Pancreas (tissue), 10 donors: Measurements from ENCODE around the gene ACYP2. TPM values are rescaled to one million over a fixed set of nuclear protein-coding genes. Genes with fewer than 3 reads are reported as not detected.

Source experiments
- ATAC-seq, 4 donors: fragments of 200-7000 bp; cut with Tn5 transposase; one replicate each; pipeline versions ENCODE4 v1.8.0 to v1.9.1; 2020; ENCODE audit warnings: mild to moderate bottlenecking in 4 of 4, moderate library complexity in 4 of 4
- DNase-seq, 6 donors: peaks; one replicate each; pipeline ENCODE4 v3.0.0-alpha.2; 2020
- FAIRE-seq: peaks from 2 replicates; lab custom pipeline; 2012; peaks lifted over from hg19 to GRCh38; lab: Jason Lieb, UNC
- H3K27ac ChIP-seq, 4 donors: fragments of 200-600 bp; sonication (generic); 1 replicate in 3 of 4; 2 replicates in 1 of 4; pipeline versions ENCODE4 v1.5.0 to v1.8.0; 2020
- H3K27me3 ChIP-seq, 4 donors: fragments of 200-600 bp; one replicate each; pipeline ENCODE4 v1.8.0; 2021
- H3K36me3 ChIP-seq, 3 donors: fragments of 200-600 bp; sonication (generic) in 1 of 3; one replicate each; pipeline versions ENCODE4 v1.5.0 to v1.8.0; 2020 to 2021
- H3K4me1 ChIP-seq, 3 donors: fragments of 200-600 bp; one replicate each; pipeline ENCODE4 v1.8.0; 2021
- H3K4me3 ChIP-seq, 4 donors: fragments of 200-600 bp; sonication (generic) in 2 of 4; one replicate each; pipeline versions ENCODE4 v1.5.0 to v1.8.0; 2020 to 2021
- H3K9me3 ChIP-seq, 4 donors: fragments of 200-600 bp; one replicate each; pipeline ENCODE4 v1.8.0; 2021
- WGBS, 2 donors: extraction: QIAGEN DNeasy Blood & Tissue Kit; methylation state at CpG; one replicate each; pipeline ENCODE4 v1.1.7; 2013; 5-methylcytosine and 5-hydroxymethylcytosine counted together
- intact Hi-C, 3 donors: fragments of 100-400 bp; cut with DNase I; formaldehyde crosslinking; loops; one replicate each; pipeline versions ENCODE4 v1.11.1 to v1.14.2; 2022
- polyA plus RNA-seq, 2 donors: library from polyadenylated mRNA; stranded (reverse); fragments of 200-250 nt; gene quantifications; one replicate each; pipeline ENCODE4 v1.2.3, GENCODE V29; 2013
- total RNA-seq, 6 donors: library from RNA; stranded (reverse); fragmentation: NEBNext Ultra II Directional in 4 of 6; extraction: Animal tissue kit (Norgen Biotek cat#: 25700) in 4 of 6; gene quantifications; one replicate each; pipeline versions ENCODE4 v1.2.1 to v1.2.4, GENCODE V29; 2021 to 2023
- TF ChIP-seq, protein P1 (sequence below), 4 donors: fragments of 200-600 bp; sonication (generic) in 3 of 4; IDR thresholded peaks; one replicate each; pipeline versions ENCODE4 v1.5.0 to v1.8.0; 2021; ENCODE audit warnings: antibody characterized with exemption in 4 of 4
- donor health status: healthy with polysubstance abuse.
- donor health status: DM: no; HTN: no; CAD: no; lungs with moderate emphysema.
- donor health status: DM: no; HTN: no; CAD: no.
- donor health status: control.
- donor health status: control.
- donor health status: Bipolar disorder and iron deficiency.
- donor health status: DM: yes; HTN: yes; CAD: no.
- donor health status: DM: no; HTN: no; CAD: no.
- donor health status: DM: no; HTN: no; CAD: no.
- donor health status: DM: yes; HTN: yes; CAD: no.

The ACYP2 gene
- total and polyA plus RNA-seq, 8 donors = 8.0 to 18.0 (median 10.4) TPM

DNA sequence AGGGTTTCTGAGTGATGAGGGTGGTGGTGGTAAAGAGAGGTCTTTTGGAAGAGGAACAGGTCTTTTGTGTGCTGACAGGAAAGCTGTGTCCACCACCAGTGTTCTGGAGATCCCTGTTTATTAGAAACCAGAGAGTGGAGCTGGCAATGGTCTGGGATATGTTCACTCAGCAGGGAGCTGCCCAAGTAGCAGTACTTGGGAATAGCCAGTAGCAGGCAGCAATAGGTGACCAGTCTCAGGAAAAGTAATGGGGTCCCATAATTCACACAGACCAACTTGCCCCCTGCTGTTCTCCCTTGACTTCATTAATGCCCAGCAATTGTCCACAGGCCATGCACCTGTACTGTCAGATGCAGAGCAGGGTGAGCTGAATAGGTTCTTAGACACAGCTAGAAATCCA, 138.8 kb downstream of the ACYP2 start:
- intact Hi-C loops = no loop called here
- TF ChIP-seq, protein P1, sequence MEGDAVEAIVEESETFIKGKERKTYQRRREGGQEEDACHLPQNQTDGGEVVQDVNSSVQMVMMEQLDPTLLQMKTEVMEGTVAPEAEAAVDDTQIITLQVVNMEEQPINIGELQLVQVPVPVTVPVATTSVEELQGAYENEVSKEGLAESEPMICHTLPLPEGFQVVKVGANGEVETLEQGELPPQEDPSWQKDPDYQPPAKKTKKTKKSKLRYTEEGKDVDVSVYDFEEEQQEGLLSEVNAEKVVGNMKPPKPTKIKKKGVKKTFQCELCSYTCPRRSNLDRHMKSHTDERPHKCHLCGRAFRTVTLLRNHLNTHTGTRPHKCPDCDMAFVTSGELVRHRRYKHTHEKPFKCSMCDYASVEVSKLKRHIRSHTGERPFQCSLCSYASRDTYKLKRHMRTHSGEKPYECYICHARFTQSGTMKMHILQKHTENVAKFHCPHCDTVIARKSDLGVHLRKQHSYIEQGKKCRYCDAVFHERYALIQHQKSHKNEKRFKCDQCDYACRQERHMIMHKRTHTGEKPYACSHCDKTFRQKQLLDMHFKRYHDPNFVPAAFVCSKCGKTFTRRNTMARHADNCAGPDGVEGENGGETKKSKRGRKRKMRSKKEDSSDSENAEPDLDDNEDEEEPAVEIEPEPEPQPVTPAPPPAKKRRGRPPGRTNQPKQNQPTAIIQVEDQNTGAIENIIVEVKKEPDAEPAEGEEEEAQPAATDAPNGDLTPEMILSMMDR (IDR thresholded peaks at IDR 0.05) = no peak
- H3K36me3 ChIP-seq = no peaks in the 10 kb centered on the region
- H3K4me1 ChIP-seq = no peaks in the 10 kb centered on the region
- DNase-seq (no peak), ATAC-seq (no peak), FAIRE-seq (no peak)
- H3K27ac ChIP-seq = no peak overlapping the region
- H3K4me3 ChIP-seq = no peak overlapping the region
- H3K9me3 ChIP-seq = no peaks in the 10 kb centered on the region
- H3K27me3 ChIP-seq = no peaks in the 10 kb centered on the region

DNA sequence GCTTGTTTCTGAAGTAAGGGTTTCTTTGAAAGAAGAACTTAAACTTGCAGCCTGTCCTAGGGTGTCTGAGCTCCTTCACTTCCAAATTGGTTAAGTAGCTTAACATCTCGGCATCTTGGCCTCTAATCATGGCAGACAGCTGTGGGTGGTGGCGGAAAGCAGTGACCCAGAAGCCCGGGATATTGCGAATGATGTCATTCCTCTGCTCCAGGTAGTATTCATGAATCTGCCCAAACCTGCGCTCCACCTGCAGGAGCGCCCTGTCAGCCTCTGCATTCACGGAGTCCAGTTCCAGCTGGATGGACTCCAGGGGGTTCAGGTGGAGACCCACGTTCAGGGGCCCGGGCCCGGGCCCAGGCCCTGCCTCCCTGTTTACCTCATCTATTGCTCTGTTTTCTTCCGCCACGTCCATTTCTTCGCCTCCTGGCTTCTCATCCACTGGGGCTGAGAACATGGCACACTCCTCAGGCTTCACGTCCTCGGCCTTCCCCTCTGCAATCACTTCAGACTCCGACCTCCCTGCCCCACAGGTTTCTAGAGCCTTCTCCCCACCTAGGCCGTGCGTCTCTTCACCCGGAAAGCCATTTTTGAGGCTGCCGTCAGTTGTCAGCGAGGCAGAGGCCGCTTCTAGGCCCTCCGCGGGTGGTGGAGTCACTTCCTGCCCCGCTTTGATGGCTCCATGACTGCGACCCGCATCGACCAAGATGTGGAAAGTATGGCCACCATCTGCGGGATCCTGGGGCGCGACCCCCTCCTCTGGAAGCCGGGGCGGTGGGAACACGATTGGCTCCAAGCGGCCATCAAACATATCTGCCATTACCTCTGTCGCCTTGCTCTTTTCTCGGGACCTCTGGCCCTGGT, 140.0 kb downstream of the ACYP2 start:
- WGBS, 2 donors = 93 to 96% methylated on average over 37 of the region's 37 CpGs
- intact Hi-C loops = no loop called here
- FAIRE-seq = no peak
- Histone ChIP-seq H3K27ac (no peak overlapping the region), H3K4me3 (no peak overlapping the region), H3K9me3 (no peaks in the 10 kb centered on the region), H3K36me3 (no peaks in the 10 kb centered on the region), H3K27me3 (no peaks in the 10 kb centered on the region), H3K4me1 (no peaks in the 10 kb centered on the region)
- DNase-seq = no peak
- no peak for ATAC-seq
- TF ChIP-seq, protein P1 (IDR thresholded peaks at IDR 0.05) = no peak

DNA sequence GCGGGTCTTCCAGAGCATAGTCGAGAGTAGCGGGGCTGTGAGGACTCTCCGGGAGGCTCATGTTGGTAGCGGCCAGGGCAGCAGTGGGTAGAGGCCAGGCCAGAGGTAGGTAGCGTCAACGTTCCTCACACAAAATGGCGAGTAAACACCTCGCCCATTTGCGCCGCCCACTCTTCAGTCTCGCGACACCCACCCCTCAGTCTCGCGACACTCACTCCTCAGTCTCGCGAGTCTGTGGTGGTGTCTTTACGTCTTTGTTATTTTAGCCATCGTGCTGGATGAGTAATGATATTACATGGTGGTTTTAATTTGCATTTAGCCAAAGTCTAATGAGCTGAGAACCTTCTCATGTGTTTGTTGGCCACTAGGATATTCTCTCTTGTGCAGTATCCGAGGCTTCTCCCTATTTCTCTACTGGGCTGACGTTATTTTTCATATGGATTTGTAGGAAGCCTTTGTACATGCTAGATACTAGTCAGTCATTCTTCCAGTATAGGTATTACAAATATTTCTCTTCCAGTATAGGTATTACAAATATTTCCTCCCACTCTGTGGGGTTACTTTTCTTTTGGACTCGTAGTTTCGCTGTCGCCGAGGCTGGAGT, 140.8 kb downstream of the ACYP2 start, which contains the start of gene TSPYL6:
Gene TSPYL6 (minus strand): TSS at position 139 of the 604 bp plus-strand sequence. CDS start 78 bp downstream, at position 61.
- ATAC-seq (no peak), FAIRE-seq (no peak), DNase-seq (peak in 1 of 6 donors; percentile 34)
- 97% methylated on average over 25 of the region's 25 CpGs for WGBS, 2 donors
- TF ChIP-seq, protein P1 (IDR thresholded peaks at IDR 0.05) = no peak
- Histone ChIP-seq H3K27me3 (no peaks in the 10 kb centered on the region), H3K4me1 (peaks cover 0 to 2% (median 0%) of the 10 kb centered on the region in 3 donors), H3K27ac (no peak within 1 kb of the TSS), H3K9me3 (no peaks in the 10 kb centered on the region), H3K36me3 (no peaks in the 10 kb centered on the region), H3K4me3 (no peak within 1 kb of the TSS)
- intact Hi-C loops = no loop called here

DNA sequence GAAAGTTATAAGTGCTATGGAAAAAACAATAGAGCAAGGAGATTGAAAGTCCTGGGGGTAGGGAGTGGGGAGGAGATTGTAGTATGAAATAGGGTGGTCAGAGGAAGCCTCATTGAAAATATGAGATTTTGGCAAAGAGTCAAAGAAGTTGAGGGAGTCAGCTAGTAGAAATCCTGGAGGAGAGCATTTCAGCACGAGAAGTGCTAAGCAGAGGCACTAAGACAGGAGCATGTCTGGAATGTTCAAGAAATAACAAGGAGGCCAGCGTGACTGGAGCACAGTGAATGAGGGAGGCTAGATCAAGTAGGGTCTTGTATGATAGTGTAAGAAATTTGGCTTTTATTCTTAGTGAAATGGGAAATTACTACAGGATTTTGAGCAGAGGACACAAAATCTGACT, 142.8 kb downstream of the ACYP2 start:
- H3K27ac ChIP-seq = no peak overlapping the region
- no peak for DNase-seq
- no peak for ATAC-seq
- no peak for FAIRE-seq
- H3K36me3 ChIP-seq = no peaks in the 10 kb centered on the region
- TF ChIP-seq, protein P1 (IDR thresholded peaks at IDR 0.05) = no peak
- intact Hi-C loops = no loop called here
- no peak overlapping the region for H3K4me3 ChIP-seq
- no peaks in the 10 kb centered on the region for H3K27me3 ChIP-seq
- peaks cover 0 to 10% (median 6%) of the 10 kb centered on the region in 3 donors for H3K4me1 ChIP-seq
- H3K9me3 ChIP-seq = no peaks in the 10 kb centered on the region
- 90 to 92% methylated on average over 2 of the region's 2 CpGs for WGBS, 2 donors
